GM21737 (cell line): ENCODE results near the gene TNFRSF1B.

Source experiments
- ATAC-seq: cut with Tn5 transposase; IDR thresholded peaks from one replicate; pipeline ENCODE4 v1.9.1; 2021; ENCODE audit warnings: mild to moderate bottlenecking, moderate library complexity; ENCODE audit not compliant: unreplicated experiment

Gene TNFRSF1B

DNA sequence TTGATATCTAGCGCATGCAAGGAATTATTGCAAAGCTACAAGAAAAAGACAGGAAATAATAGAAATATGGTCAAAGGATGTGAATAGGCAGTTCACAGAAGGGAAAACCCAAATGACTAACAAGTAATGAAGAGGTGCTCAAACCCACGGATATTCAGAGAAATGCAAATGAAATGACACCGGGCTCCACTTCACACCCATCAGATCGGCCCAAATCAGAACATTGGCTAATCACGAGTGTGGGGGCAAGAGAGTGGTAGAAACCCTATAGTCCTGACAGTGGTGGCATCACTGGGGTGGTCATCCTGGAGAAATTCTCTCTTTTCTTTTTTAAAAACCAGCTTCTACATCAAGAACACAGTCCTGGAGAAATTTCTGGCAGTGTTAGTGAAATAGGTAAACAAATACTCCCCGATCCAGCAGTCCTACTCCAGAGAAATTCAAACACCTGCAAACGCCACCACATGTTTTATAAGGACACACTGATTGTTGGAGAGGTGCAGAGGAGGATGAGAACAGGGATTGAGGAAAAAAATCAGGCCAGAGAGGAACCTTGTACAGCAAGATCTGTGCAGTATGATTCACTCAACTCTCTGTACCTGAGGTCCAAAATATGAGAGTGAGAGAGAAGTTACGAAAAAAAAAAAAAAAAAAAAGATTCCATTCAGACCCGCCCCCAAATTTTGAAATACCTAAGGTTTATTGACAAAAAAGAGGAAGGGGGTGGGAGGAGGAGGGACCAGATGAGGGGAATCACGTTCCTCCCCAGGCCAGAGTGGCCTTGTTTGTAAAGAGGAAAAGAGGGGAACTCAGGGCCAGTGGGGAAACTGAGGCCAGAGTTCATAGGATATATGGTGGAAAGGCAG lies 9.2 kb upstream of the TNFRSF1B start:
- ATAC-seq, result no peak

DNA sequence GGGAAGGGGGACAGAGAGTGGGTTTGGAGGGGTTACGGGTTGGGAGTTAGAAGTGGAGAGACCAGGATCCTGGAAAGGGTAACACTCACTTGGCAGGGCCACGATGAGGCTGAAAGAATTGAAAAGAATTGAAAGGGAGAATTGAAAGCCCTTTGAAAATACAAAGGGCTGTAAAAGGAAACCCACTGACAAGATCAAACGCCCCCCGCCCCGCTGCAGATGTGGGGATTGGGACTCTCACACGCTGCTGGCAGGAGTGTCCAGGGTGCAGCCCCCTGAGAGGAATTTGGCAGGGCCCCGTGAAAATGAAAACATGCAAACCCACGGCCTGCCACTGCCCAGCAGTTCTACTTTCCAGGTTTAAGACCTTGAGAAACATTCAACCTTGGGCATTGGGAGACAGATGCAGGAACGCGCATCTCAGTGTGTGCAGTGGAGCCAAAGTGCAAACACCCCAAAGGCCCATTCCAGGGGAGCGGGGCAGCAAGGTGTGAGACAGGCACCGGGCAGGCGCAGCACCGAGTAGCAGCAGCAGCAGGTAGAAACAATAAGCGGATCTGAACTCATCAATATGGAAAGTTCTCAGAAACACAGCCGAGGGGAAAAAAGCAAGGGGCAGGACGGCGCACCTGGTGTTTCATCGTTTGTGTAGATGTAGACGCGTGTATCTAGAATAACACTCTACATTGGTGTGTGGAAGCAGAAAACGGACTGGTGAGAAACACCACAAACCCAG lies 8.3 kb upstream of the TNFRSF1B start:
- no peak for ATAC-seq

DNA sequence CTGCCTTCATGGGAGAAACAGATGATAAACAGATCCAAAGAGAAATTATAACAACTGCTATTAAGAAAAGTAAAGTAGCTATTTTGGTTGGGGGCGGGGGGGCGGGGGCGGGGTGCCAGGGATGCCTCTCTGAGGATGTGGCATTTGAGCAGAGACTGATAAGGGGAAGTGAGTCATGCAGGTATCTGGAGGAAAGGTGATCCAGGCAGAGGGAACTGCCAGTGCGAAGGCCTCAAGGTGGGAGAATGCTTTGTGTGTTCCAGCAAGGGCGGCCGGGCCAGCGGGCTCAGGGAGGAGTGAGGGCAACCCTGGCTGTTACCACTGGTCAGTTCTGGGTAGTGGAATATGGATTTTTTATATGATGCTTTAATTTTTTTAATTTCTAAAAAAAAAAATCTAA lies 7.0 kb upstream of the TNFRSF1B start:
- no peak for ATAC-seq

DNA sequence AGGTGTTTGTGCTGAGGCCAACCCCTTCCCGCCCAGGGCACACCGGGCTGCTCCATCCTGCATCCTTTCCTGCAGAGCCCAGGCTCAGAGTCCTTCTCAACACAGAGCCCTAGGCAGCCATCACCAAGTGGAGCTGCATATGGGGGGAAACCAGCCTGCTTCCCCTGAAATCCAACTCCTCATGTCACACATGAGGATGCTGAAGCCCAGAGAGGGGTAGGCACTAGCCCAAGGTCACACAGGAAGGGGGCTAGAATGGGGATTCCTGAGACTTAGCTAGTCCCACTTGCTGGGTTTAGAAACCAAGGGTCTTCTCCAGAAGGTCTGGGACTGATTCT lies 5.5 kb upstream of the TNFRSF1B start:
- ATAC-seq, result no peak

DNA sequence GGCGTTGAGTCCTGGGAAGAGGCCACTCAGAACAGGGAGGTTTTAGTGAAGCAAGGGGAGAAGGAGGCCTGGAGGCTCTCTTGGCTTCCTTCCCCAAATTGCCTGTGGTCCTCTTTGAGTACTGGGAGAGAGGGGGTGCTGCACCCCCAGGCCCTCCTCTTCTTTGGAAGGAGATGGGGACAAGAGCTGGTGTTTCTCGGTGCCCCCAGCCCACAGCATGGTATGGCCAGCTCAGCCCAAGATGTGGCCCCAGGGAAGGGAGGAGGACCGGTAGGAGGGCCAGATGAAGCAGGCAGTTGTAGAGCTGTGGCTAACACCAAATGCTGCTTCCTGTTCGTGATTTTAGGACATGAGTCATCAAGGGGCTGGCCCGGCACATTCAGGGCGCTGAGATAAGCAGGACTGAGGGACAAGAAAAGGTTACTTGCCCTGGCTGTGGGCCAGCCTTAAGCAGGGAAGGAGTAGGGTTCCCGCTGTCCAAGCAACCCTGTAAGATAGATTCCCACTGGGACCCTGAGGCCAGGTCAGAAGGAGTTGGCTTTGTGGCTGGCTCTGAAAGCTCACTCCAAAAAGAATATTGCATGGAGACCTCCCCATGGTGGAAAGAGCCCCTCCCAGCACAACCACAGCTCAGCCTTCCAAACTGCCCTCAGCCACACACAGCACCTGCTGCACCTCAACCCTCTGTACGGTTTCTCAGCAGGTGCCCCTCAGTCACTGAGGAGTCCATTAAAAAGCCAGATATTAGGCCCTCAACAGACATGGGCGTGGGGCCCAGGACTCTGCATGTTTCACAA lies 4.9 kb upstream of the TNFRSF1B start:
- peak; percentile 59 for ATAC-seq

DNA sequence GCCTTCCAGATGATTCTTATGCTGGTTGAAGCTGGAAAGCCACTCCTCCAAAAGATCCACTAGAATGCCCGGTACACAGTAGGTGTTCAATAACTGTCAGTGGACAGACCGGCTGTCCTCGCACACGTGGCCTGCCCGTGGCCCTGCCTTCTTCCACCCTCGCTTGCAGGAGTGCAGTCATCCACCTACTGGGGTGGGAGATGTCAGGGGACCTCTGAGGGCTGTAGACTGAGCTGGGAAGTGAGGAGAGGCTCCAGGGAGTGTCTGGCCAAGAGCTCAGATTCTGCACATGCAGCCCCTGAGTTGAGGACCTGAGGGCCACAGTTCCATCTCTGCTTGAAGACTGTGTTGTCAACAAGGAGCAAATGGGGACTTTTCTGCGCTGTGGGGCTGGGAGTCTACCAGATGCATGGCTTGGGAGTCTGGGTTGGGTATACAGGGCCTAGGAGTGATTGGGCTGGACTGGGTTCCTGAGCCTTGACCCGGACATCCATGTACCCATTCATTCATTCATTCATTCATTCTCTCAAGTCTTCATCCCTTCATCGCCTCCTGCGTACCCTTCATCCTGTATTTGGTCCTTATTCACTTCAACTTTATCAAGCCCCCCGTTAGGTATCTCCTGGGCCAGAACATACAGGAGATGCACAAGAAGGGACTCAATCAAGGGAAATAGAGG lies 4.2 kb upstream of the TNFRSF1B start:
- no peak for ATAC-seq

DNA sequence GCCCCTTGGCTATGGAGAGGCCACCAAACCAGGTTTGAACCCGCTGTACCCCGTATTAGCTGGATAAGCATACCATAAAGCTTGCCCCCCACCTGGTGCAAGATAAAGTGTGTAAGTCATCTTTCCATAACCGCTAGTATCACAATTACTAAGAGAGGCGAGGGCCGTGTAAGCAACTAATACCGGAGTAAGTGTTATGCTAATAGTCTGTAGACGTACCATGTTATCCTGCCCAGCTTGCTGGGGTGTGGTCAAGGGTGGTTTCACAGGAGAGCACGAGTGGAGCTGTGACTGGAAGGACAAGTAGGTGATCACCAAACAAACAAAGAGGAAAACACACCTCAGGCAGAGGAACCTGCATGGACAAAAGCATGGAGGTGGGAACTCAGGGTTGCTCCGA lies 3.6 kb upstream of the TNFRSF1B start:
- no peak for ATAC-seq

DNA sequence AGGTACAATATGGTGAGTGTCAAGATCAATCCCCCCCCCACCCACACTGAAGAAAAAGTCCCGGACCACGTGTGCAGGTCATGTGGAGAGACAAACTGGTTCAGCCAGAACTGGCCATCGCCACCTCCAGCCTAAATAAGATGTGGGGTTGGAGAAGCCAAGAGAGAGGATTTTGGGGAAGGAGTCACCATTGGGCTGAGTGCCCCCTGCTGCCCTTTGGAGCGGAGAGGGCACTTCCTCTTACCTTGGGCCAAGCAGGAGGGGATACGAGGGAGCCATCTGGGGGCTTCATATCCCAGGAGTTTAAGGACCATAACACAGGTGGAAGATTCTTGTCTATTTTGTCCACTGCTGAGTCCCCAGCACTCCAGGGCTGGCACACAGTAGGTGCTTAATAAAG lies 2.6 kb upstream of the TNFRSF1B start:
- no peak for ATAC-seq

DNA sequence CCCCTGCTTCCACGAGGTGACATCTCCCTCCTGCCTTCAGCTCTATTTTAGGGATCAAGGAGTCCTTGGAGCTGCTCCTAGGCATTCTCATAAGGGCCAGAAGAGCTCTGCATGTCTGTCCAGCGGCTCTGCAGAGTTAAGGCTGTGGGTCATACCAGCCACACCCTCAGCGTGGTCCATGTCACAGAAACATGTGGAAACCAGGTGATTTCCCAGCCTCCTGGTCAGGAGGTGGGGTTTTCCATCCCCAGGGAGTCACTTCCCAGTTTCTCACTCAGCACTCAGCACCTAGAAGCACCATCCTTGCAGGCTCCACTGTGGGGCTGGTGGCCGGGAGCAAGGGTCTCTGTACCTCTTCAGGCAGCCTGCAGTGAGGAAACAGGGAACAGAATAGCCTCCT lies 1.4 kb upstream of the TNFRSF1B start:
- ATAC-seq, result no peak

DNA sequence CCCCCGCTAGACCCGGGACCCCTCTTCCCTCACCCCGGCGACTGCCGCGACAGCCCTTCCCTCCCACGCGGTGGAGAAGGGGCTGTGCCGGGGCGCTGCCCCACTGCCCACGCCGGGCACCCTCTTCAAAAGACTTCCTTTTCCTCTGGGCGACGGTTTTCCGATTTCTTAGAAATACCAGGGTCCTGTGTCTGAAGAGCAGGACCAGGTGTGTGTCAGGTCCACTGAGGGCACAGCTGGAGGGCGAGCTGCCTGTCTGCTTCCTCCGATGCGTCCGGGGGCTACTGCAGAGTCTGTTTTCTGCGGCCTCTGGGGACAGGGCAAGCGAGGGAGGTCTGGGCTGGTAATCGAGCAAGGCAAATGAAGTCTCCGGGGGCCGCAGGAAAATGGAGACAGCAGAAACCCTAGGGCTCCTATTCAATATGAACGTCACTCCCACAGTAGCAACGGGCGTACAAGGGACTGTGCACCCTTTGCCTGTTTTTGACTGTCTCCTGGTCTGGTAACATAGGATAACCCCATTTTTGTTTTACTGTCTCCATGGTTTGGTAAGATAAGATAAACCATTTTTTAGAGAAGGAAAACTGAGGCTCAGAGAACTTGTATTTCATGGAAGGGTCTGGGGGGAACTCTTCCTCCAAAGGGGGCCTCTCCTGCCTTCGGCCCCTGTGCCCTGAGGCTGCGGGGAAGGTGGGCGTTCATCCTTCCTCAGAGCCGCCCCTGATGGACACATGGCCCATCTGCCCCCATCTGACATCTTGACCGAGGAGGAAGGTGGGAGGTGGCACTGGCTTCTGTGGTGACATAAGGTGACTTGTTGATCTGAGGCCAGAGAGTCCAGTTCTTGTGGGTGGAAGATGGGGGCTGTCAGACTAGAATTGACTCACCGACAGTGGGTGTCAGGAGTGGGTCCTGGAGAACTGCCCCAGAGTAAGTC lies 970 bp downstream of the TNFRSF1B start:
- ATAC-seq, result no peak

DNA sequence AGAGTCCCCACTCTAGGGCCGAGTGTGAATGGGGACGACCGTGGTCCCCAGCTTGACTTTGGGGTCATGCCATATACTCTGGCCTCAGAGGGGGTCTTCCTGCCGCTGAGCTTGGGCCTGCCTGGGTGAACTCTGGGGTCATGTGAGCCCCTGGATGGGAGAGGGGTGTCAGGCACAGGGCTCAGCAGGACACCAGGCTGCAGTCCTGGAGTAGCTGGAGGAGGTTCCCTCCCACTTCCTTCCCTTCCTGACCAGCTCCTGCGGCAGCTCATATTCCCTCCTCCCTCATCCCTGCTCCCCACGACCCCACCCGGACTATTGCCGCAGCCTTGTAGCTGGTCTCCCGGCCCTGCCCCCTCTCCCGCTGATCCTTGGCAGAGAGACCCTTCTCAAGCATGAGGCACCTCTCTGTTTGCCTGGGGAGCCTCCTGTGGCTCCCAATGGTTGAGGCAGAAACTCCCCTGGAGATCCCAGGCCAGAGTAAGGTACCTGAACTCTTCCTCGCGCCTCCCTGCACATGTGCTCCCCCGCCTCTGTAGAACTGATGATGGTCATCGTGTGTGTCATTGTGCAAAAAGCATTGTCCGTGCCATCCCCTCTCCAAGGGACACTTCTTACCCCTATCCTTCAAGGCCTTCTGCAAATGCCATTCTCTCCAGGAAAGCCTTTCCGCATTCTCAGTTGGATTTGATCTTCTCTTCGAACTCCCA lies 1.8 kb downstream of the TNFRSF1B start:
- no peak for ATAC-seq

DNA sequence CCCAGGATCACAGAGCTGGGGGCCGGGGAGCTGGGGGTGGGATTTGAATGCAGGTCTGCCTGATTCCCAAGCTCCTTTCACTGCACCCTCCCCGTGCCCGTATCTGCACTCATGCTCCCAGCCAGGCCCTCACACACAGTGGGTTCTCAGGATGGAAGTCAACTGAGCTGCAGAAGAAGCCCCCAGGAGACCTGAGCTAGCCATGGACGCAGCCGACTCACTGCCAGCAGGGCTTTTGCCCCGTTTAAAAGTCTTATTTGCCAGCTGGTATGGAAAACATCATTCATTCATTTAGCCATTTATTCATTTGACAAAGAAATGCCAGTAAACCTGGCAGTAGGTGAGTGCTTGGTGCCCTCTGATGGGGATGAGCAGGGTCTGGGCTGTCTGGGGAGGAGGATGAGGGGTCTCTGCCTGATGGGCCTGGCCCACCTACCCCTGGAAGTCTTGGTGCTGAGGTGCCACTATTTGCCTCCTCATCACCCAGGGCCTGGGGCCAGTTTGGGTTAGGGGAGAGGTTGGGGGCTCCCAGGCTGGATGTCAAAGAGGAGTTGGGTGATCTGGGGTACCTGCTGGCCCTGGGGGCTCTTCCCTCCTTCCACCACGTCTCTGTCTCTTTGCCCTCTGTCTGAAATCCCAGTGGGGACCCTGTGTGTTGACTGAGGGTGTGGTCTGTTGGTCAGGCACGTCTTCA lies 2.8 kb downstream of the TNFRSF1B start:
- ATAC-seq, result no peak

DNA sequence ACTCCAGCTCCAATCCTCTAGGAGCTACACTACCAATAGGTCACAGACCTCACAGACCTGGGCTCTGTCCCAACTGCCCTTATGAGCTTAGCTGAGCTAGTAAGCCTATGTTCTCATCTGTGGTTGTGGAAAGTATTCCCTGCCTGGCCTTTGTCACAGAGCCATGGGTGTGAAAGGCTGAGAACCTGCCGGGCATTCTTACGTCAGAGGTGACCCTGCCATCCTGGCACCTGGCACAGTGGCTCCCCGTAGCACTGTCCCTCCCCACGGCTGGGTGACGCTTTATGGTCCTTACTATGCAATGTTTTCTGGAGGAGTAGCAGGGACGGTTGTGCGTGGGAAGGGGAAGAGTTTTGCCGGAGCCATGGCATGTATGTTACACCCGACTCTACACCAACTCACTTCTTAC lies 3.5 kb downstream of the TNFRSF1B start:
- no peak for ATAC-seq

DNA sequence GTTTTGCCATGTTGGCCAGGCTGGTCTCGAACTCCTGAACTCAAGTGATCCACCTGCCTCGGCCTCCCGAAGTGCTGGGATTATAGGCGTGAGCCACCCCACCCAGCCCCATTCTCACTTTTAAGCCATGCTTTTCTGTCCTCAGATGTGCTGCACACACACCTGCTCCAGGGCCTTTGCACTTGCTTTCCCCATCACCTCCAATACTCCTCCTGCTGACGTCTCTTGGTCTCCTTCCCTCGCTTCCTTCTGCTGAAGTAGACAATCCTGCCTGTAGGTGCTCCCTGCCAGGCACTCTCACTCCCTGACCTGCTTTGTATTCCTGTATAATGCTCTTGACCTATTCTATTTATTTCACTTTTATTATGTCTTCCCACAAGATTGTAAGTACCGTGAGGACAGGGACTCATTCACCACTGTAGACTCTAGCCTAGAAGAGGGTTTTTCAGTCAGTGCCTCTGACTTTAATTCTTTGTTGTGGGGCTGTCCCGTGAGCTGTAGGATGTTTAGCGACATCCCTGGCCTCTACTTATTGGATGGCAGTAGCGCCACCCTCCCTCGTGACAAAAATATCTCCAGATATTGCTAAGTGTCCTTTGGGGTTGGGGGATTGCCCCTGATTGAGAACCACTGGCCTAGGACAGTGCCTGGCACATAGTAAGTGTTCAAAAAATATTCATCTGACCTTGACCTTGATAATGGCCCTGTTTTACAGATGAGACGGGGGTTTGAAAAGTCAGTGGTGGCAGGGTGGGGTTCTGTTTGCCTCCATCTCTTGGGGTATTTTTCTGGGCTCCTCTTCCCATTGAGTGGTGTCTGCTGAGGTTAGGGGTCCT lies 4.6 kb downstream of the TNFRSF1B start:
- no peak for ATAC-seq

DNA sequence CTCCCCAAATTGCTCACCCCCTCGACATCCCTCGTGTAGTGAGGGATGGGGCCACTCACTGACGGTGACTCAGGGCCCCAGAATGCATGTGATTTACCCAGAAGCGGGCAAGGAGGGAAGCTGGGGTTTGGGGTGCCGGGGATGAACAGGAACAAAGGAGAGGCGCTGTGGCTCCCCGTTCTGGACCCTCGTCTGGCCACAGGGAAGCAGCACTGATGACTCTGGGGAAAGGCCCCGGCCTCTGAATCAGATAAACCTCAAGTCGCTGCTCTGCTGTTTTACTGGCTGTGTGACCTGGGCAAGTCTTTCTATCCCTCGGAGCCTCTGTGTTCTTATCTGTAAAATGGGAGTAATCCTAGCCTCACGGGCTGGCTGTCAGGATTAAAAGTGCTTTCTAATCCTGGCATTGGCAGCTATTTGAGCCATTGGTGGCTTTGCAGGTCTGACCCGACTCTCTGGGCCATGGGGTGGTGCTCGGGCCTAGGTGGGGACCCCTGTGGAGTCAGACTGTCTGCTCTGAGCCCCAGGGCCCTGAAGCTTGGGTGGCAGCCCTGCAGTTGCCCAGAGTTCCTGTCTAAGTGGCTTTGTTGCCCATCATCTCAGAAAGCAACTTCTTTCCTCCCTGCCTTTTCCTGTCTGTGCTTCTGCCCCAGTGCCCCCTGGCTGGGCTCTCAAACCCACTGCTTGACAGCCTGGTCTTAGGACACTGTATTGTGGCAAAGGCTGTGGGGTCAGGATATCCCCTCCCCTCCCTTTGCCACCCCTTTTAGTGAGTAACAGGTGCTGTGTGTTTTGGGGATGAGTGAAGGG lies 5.5 kb downstream of the TNFRSF1B start:
- no peak for ATAC-seq

DNA sequence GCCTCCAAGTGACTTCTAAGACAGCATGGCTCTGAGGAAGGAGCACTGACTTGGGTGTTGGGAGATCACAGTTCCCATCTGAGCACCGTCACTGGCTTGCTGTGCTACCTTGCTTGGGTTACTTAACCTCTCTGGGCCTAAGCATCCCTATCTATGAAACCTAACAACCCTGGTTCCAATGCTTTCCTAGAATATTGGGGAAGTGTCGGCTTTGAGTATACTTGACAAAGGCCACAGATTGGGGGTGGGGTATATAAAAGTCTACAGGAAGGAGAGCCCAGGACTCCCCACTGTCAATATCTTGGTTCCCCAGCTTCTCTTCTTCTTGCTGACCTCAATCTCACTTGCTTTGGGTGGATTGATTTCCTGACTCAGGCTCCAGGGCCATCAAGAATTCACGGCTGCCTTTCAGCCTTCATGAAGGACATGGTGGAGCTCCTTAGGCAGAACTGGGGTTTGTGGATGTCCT lies 6.3 kb downstream of the TNFRSF1B start:
- no peak for ATAC-seq

DNA sequence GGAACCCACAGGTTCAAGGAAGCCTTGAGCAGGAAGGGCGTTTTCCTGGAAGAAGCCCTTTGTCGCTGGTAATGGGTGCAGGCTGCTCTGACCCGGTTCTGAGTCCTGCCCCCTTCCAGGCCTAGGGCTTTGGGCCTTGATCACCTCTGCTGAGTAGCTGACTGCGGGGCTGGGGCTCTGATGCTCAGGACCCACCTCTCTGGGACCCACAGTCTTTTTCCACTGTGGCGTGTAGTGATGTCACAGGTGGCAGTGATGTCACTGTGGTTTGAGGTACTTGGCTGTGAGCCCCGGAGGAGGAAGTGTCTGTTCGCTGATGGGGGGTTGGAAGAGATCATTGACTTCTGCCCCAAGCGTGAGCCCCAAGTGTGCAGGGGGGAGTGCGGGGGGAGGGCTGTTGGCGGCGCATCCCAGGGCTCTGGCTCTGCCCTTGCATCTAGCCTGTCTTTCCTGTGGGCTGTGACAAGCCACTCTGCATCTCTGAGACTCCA lies 6.9 kb downstream of the TNFRSF1B start:
- no peak for ATAC-seq
